Ishikawa (cell line): ENCODE data around the gene ARMC9.

ENCODE experiments used
- CEBPB ChIP-seq: IDR thresholded peaks from 2 replicates; pipeline ENCODE4 v1.6.1; 2012
- CREB1 ChIP-seq: IDR thresholded peaks from 2 replicates; pipeline ENCODE4 v1.6.1; 2012; ENCODE audit warnings: low read depth
- EGR1 ChIP-seq: IDR thresholded peaks from 2 replicates; pipeline ENCODE4 v1.6.1; 2012
- EP300 ChIP-seq: IDR thresholded peaks from 2 replicates; pipeline ENCODE4 v1.6.1; 2012; ENCODE audit warnings: borderline replicate concordance
- FOXM1 ChIP-seq: IDR thresholded peaks from 2 replicates; pipeline ENCODE4 v1.6.1; 2012; ENCODE audit warnings: low read depth, borderline replicate concordance
- MAX ChIP-seq: IDR thresholded peaks from 2 replicates; pipeline ENCODE4 v1.6.1; 2012
- NFIC ChIP-seq: IDR thresholded peaks from 2 replicates; pipeline ENCODE4 v1.6.1; 2012
- RAD21 ChIP-seq: IDR thresholded peaks from 2 replicates; pipeline ENCODE4 v1.6.1; 2012; ENCODE audit warnings: low read depth
- REST ChIP-seq: IDR thresholded peaks from 2 replicates; pipeline ENCODE4 v1.6.1; 2012; ENCODE audit warnings: low read depth, mild to moderate bottlenecking
- TAF1 ChIP-seq: IDR thresholded peaks from 2 replicates; pipeline ENCODE4 v1.6.1; 2012; ENCODE audit warnings: low read depth, mild to moderate bottlenecking
- TCF12 ChIP-seq: IDR thresholded peaks from 2 replicates; pipeline ENCODE4 v1.6.1; 2012; ENCODE audit warnings: low read depth
- TEAD4 ChIP-seq: IDR thresholded peaks from 2 replicates; pipeline ENCODE4 v1.6.1; 2012
- USF1 ChIP-seq: IDR thresholded peaks from 2 replicates; pipeline ENCODE4 v1.6.1; 2012
- YY1 ChIP-seq: IDR thresholded peaks from 2 replicates; pipeline ENCODE4 v1.6.1; 2012; ENCODE audit warnings: low read depth
- ZBTB7A ChIP-seq: IDR thresholded peaks from 2 replicates; pipeline ENCODE4 v1.6.1; 2012; ENCODE audit warnings: low read depth

Gene ARMC9

GRCh38 chr2:231400681-231401080 is 202.2 kb downstream of the ARMC9 start:
- 0 out of 2 replicates have a peak, but pooled peaks have one; percentile 17 for TF ChIP-seq RAD21

GRCh38 chr2:231405601-231406367 is 207.4 kb downstream of the ARMC9 start:
- peak; percentile 57 for TF ChIP-seq RAD21

GRCh38 chr2:231409776-231410175 is 211.3 kb downstream of the ARMC9 start:
- TF ChIP-seq CREB1, result no peak
- no peak for TF ChIP-seq CEBPB
- TF ChIP-seq FOXM1, result no peak
- no peak for TF ChIP-seq MAX
- TF ChIP-seq YY1, result no peak
- no peak for TF ChIP-seq TEAD4
- no peak for TF ChIP-seq EP300
- TF ChIP-seq REST, result no peak
- TF ChIP-seq NFIC, result no peak
- no peak for TF ChIP-seq EGR1
- no peak for TF ChIP-seq RAD21
- no peak for TF ChIP-seq TAF1
- TF ChIP-seq USF1, result no peak
- TF ChIP-seq TCF12, result no peak

GRCh38 chr2:231410293-231411004 is 212.0 kb downstream of the ARMC9 start:
- no peak for TF ChIP-seq TEAD4
- no peak for TF ChIP-seq TAF1
- no peak for TF ChIP-seq REST
- TF ChIP-seq RAD21, result no peak
- TF ChIP-seq USF1, result no peak
- TF ChIP-seq EGR1, result no peak
- no peak for TF ChIP-seq TCF12

GRCh38 chr2:231411237-231411636 is 212.8 kb downstream of the ARMC9 start:
- TF ChIP-seq CREB1 (no peak), ZBTB7A (no peak), TCF12 (no peak), TEAD4 (no peak), FOXM1 (no peak), EP300 (no peak), MAX (no peak)

GRCh38 chr2:231411831-231412617 is 213.6 kb downstream of the ARMC9 start:
- 0 out of 2 replicates have a peak, but pooled peaks have one; percentile 6 for TF ChIP-seq FOXM1
- TF ChIP-seq TEAD4, result peak; percentile 98
- peak; percentile 86 for TF ChIP-seq ZBTB7A
- TF ChIP-seq TAF1, result peak; percentile 32; the same call in 1 of the 2 replicates
- no peak for TF ChIP-seq YY1
- TF ChIP-seq MAX, result 0 out of 2 replicates have a peak, but pooled peaks have one; percentile 50
- peak; percentile 96 for TF ChIP-seq RAD21
- peak; percentile 31; the same call in 1 of the 2 replicates for TF ChIP-seq USF1
- no peak for TF ChIP-seq CREB1
- TF ChIP-seq TCF12, result peak; percentile 19; the same call in 1 of the 2 replicates
